ENCODE measurements around the gene TMEM132C. TPM values are rescaled to one million over a fixed set of nuclear protein-coding genes. Genes with fewer than 3 reads are reported as not detected.
A peak's percentile ranks its signal among the peaks of the same experiment; 100 is the strongest.

TMEM132C gene
- total and polyA plus RNA-seq, 9 donors, result 0.50 to 10.1 (median 1.2) TPM

GRCh38 chr12:128729628-128730121 lies 462.7 kb downstream of the TMEM132C start:
- peaks cover 4% of the 10 kb centered on the region for H3K27me3 ChIP-seq (ENCODE audit: control insufficient read depth, insufficient read depth, low read length)
- no peaks in the 10 kb centered on the region for H3K36me3 ChIP-seq (ENCODE audit: control insufficient read depth, insufficient read depth, low read length)
- H3K9me3 ChIP-seq (replicated peaks; ENCODE audit: control insufficient read depth, low read depth, low read length), result no peaks in the 10 kb centered on the region

DNA sequence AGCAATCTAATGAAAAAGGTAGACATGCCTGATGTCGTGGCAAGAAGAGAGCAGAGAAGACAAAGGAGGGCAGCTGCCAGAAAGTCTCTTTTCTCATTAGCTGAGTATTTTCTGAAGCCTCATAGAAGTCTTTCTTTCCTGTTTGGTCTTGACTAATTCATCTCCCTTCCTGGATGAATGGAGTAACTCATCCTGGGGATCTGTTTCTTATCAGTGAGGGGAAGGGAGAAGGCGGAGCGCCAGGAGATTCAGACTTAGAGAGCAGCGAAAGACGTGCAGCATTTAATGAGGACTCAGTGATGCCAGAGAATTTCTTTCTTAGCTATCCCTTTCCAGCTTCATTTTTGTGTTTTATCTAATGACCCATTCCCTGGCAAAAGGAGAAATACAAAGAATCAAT lies 467.4 kb downstream of the TMEM132C start:
- no peaks in the 10 kb centered on the region for H3K36me3 ChIP-seq (ENCODE audit: control insufficient read depth, insufficient read depth, low read length)
- H3K9me3 ChIP-seq (replicated peaks; ENCODE audit: control insufficient read depth, low read depth, low read length), result no peaks in the 10 kb centered on the region
- no peak overlapping the region for H3K4me3 ChIP-seq (ENCODE audit: low read length)
- no peak overlapping the region for H3K27ac ChIP-seq (ENCODE audit: low read length)
- H3K4me1 ChIP-seq (ENCODE audit: control insufficient read depth, insufficient read depth, low read length), result no peaks in the 10 kb centered on the region
- peak; percentile 24 for DNase-seq
- WGBS (ENCODE audit: insufficient coverage), result 0% methylated on average over 1 of the region's 5 CpGs
- peaks cover 6% of the 10 kb centered on the region for H3K27me3 ChIP-seq (ENCODE audit: control insufficient read depth, insufficient read depth, low read length)

More at GRCh38 chr12:128729628-128730121, 462.7 kb downstream of the TMEM132C start:
- WGBS (ENCODE audit: insufficient coverage), result 38% methylated on average over 5 of the region's 8 CpGs
- Histone ChIP-seq H3K4me3 (ENCODE audit: low read length) (no peak overlapping the region), H3K4me1 (ENCODE audit: control insufficient read depth, insufficient read depth, low read length) (no peaks in the 10 kb centered on the region), H3K27ac (ENCODE audit: low read length) (no peak overlapping the region)
- DNase-seq, result peak; percentile 14

- Histone ChIP-seq H3K27me3 (ENCODE audit: control insufficient read depth, insufficient read depth, low read length) (peaks cover 2% of the 10 kb centered on the region), H3K4me1 (ENCODE audit: control insufficient read depth, insufficient read depth, low read length) (no peaks in the 10 kb centered on the region), H3K27ac (ENCODE audit: low read length) (no peak overlapping the region), H3K9me3 (replicated peaks; ENCODE audit: control insufficient read depth, low read depth, low read length) (no peaks in the 10 kb centered on the region), H3K36me3 (ENCODE audit: control insufficient read depth, insufficient read depth, low read length) (no peaks in the 10 kb centered on the region), H3K4me3 (ENCODE audit: low read length) (no peak overlapping the region)
- WGBS (ENCODE audit: insufficient coverage), result 60% methylated on average over 2 of the region's 3 CpGs
- no peak for DNase-seq
These were observed 470.5 kb downstream of the TMEM132C start for GRCh38 chr12:128737292-128737966.

DNA sequence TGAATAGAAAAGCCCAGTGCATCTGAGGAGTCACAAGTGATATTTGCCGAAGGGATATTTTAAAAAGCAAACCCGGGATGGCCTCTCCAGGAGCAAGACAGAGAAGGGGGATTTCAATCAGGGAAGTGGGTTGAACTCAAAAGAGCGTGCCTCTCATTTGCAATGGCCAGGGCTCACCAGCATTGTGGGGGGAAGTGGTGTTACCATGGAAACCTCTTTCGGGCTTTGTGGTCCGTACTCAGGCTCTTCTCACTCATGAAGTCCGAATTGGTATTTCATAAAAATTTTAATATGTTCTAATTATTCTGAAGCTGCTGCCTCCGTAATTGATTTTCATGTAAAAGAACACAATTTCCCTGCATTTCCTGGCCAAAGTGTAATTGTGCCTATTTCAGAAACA lies 476.9 kb downstream of the TMEM132C start:
- no peak overlapping the region for H3K4me3 ChIP-seq (ENCODE audit: low read length)
- no peaks in the 10 kb centered on the region for H3K9me3 ChIP-seq (replicated peaks; ENCODE audit: control insufficient read depth, low read depth, low read length)
- H3K4me1 ChIP-seq (ENCODE audit: control insufficient read depth, insufficient read depth, low read length), result no peaks in the 10 kb centered on the region
- H3K27me3 ChIP-seq (ENCODE audit: control insufficient read depth, insufficient read depth, low read length), result no peaks in the 10 kb centered on the region
- WGBS (ENCODE audit: insufficient coverage), result 80% methylated on average over 1 of the region's 7 CpGs
- no peak overlapping the region for H3K27ac ChIP-seq (ENCODE audit: low read length)
- H3K36me3 ChIP-seq (ENCODE audit: control insufficient read depth, insufficient read depth, low read length), result no peaks in the 10 kb centered on the region
- no peak for DNase-seq

DNA sequence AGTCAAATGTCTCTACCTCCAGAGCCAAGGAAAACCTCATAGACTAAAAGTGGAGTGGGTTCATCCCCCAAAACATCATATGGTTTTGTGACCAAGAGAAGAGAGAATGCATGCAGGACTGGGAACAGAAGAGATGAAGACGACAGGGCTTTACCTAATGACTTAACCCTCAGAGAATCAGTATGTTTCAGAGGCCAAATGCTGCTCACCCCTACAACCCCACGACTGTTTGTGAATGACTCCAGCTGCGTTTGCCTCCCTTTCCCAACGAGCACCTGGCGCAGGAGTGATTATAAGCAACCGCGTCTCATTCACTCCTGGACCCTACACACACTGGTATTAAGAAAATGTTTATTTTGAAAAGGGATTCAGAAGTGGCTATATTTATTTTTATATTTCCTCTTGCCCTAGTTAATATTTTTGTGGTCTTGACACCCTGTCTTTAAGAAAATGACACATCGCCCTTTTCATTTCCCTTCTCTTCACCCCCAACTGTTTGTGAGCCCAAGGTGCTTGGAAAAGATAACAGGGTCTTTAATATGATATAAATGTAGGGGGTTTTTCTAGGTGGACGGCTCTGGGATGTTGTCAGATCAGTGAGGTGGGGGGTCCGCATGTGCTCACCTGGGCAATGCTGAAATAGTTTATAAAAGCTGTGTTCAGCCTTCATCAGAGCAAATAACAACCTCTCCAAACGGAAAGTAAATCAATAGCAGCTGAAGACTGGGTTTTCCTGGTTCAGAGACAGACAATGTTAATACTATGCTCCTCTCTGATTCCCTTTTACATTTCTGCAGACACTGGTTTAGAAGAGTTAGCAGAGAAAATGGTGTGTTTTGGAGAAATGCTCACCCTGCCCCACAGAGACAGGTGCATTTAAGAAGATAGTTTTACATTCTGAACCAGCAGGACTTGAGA lies 479.1 kb downstream of the TMEM132C start:
- H3K9me3 ChIP-seq (replicated peaks; ENCODE audit: control insufficient read depth, low read depth, low read length), result no peaks in the 10 kb centered on the region
- DNase-seq, result no peak
- no peaks in the 10 kb centered on the region for H3K4me1 ChIP-seq (ENCODE audit: control insufficient read depth, insufficient read depth, low read length)
- no CpG with 5 or more reads among the region's 11 CpGs for WGBS (ENCODE audit: insufficient coverage)
- no peaks in the 10 kb centered on the region for H3K27me3 ChIP-seq (ENCODE audit: control insufficient read depth, insufficient read depth, low read length)
- H3K36me3 ChIP-seq (ENCODE audit: control insufficient read depth, insufficient read depth, low read length), result no peaks in the 10 kb centered on the region
- no peak overlapping the region for H3K4me3 ChIP-seq (ENCODE audit: low read length)
- H3K27ac ChIP-seq (ENCODE audit: low read length), result no peak overlapping the region

- 86% methylated on average over 12 of the region's 13 CpGs for WGBS (ENCODE audit: insufficient coverage)
- Histone ChIP-seq H3K27ac (ENCODE audit: low read length) (no peak overlapping the region), H3K9me3 (replicated peaks; ENCODE audit: control insufficient read depth, low read depth, low read length) (no peaks in the 10 kb centered on the region), H3K4me3 (ENCODE audit: low read length) (no peak overlapping the region), H3K4me1 (ENCODE audit: control insufficient read depth, insufficient read depth, low read length) (no peaks in the 10 kb centered on the region), H3K36me3 (ENCODE audit: control insufficient read depth, insufficient read depth, low read length) (no peaks in the 10 kb centered on the region), H3K27me3 (ENCODE audit: control insufficient read depth, insufficient read depth, low read length) (no peaks in the 10 kb centered on the region)
- DNase-seq, result no peak
These were observed 480.5 kb downstream of the TMEM132C start for GRCh38 chr12:128747441-128747840.

GRCh38 chr12:128752386-128752785 lies 485.4 kb downstream of the TMEM132C start:
- Histone ChIP-seq H3K27ac (ENCODE audit: low read length) (no peak overlapping the region), H3K36me3 (ENCODE audit: control insufficient read depth, insufficient read depth, low read length) (no peaks in the 10 kb centered on the region), H3K4me1 (ENCODE audit: control insufficient read depth, insufficient read depth, low read length) (no peaks in the 10 kb centered on the region), H3K4me3 (ENCODE audit: low read length) (no peak overlapping the region), H3K27me3 (ENCODE audit: control insufficient read depth, insufficient read depth, low read length) (peaks cover 2% of the 10 kb centered on the region), H3K9me3 (replicated peaks; ENCODE audit: control insufficient read depth, low read depth, low read length) (no peaks in the 10 kb centered on the region)
- WGBS (ENCODE audit: insufficient coverage), result 83% methylated on average over 4 of the region's 5 CpGs
- no peak for DNase-seq

- Histone ChIP-seq H3K27me3 (ENCODE audit: control insufficient read depth, insufficient read depth, low read length) (peaks cover 2% of the 10 kb centered on the region), H3K9me3 (replicated peaks; ENCODE audit: control insufficient read depth, low read depth, low read length) (no peaks in the 10 kb centered on the region), H3K27ac (ENCODE audit: low read length) (no peak overlapping the region), H3K36me3 (ENCODE audit: control insufficient read depth, insufficient read depth, low read length) (no peaks in the 10 kb centered on the region), H3K4me1 (ENCODE audit: control insufficient read depth, insufficient read depth, low read length) (no peaks in the 10 kb centered on the region), H3K4me3 (ENCODE audit: low read length) (no peak overlapping the region)
- DNase-seq, result no peak
- WGBS (ENCODE audit: insufficient coverage), result 30% methylated on average over 1 of the region's 4 CpGs
These were observed 486.5 kb downstream of the TMEM132C start for GRCh38 chr12:128753438-128753837.

DNA sequence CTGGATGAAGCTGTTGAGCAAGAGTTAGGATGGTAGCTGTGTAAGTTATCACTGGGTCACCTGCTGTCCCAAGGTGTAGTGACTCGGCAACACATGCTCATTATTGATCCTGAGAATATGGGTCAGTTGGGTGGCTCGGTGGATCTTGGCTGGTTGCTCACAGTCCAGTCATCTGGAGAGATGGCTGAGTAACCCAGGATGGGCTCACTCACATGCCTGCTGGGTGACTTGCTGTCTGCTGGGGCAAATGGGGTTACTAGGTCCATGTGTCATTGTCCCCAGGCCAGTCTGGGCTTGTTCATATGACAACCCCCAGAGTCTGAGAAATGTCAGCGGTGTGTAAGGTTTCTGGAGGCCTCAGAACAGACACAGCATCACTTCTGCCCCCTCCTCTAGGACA lies 487.3 kb downstream of the TMEM132C start:
- no peaks in the 10 kb centered on the region for H3K36me3 ChIP-seq (ENCODE audit: control insufficient read depth, insufficient read depth, low read length)
- H3K4me3 ChIP-seq (ENCODE audit: low read length), result no peak overlapping the region
- no peaks in the 10 kb centered on the region for H3K9me3 ChIP-seq (replicated peaks; ENCODE audit: control insufficient read depth, low read depth, low read length)
- H3K27me3 ChIP-seq (ENCODE audit: control insufficient read depth, insufficient read depth, low read length), result peaks cover 2% of the 10 kb centered on the region
- no peak overlapping the region for H3K27ac ChIP-seq (ENCODE audit: low read length)
- DNase-seq, result no peak
- WGBS (ENCODE audit: insufficient coverage), result 92% methylated on average over 2 of the region's 3 CpGs
- no peaks in the 10 kb centered on the region for H3K4me1 ChIP-seq (ENCODE audit: control insufficient read depth, insufficient read depth, low read length)

- H3K36me3 ChIP-seq (ENCODE audit: control insufficient read depth, insufficient read depth, low read length), result no peaks in the 10 kb centered on the region
- 100% methylated on average over 1 of the region's 4 CpGs for WGBS (ENCODE audit: insufficient coverage)
- no peak for DNase-seq
- H3K9me3 ChIP-seq (replicated peaks; ENCODE audit: control insufficient read depth, low read depth, low read length), result no peaks in the 10 kb centered on the region
- H3K27me3 ChIP-seq (ENCODE audit: control insufficient read depth, insufficient read depth, low read length), result peaks cover 9% of the 10 kb centered on the region
- no peaks in the 10 kb centered on the region for H3K4me1 ChIP-seq (ENCODE audit: control insufficient read depth, insufficient read depth, low read length)
- H3K27ac ChIP-seq (ENCODE audit: low read length), result no peak overlapping the region
- H3K4me3 ChIP-seq (ENCODE audit: low read length), result no peak overlapping the region
These were observed 488.6 kb downstream of the TMEM132C start for GRCh38 chr12:128755566-128755965.
